CD4-positive, alpha-beta T cell treated with Interleukin-1 beta for 1 hour (primary cell): Measurements from ENCODE around the gene CGB5.
"Not testable (repeated sequence)": the region's sequence is repeated elsewhere in the genome, so short reads cannot be mapped to it uniquely, and the experiment has no call there.

Experiments used
- DNase-seq, 2 donors: peaks; one replicate each; pipeline ENCODE4 v3.0.0-alpha.2; 2020 to 2022

The CGB5 gene

GRCh38 chr19:49022116-49022515 lies 21.5 kb upstream of the CGB5 start:
- DNase-seq: no peak

- DNase-seq: not testable (repeated sequence)
Measured at GRCh38 chr19:49024233-49024632, 19.4 kb upstream of the CGB5 start, which contains the start of gene CGB3. Gene CGB3 (minus strand): TSS chr19:49024333. CDS start chr19:49023971, 362 bp downstream.

- DNase-seq: not testable (repeated sequence)
Measured at GRCh38 chr19:49025088-49025487, 18.6 kb upstream of the CGB5 start.

GRCh38 chr19:49025599-49025998 lies 18.0 kb upstream of the CGB5 start:
- not testable (repeated sequence) for DNase-seq

- DNase-seq: not testable (repeated sequence)
Measured at GRCh38 chr19:49028686-49029085, 15.0 kb upstream of the CGB5 start.

GRCh38 chr19:49029749-49030148 lies 13.9 kb upstream of the CGB5 start:
- not testable (repeated sequence) for DNase-seq

GRCh38 chr19:49030323-49030722 lies 13.3 kb upstream of the CGB5 start:
- DNase-seq: not testable (repeated sequence)

GRCh38 chr19:49031642-49032301 lies 11.9 kb upstream of the CGB5 start, which contains the start of gene CGB2:
Gene CGB2 (plus strand): TSS chr19:49031890. CDS start chr19:49032096, 206 bp downstream.
- DNase-seq: peak; percentile 54 to 64

GRCh38 chr19:49036815-49037214 lies 6.8 kb upstream of the CGB5 start, which contains the start of gene CGB1:
Gene CGB1 (minus strand): TSS chr19:49036895. CDS start chr19:49036711, 184 bp downstream.
- peak in 1 of 2 donors; percentile 26 for DNase-seq

GRCh38 chr19:49038111-49038510 lies 5.5 kb upstream of the CGB5 start:
- not testable (repeated sequence) for DNase-seq

GRCh38 chr19:49038557-49039276 lies 4.9 kb upstream of the CGB5 start:
- not testable (repeated sequence) for DNase-seq

GRCh38 chr19:49039736-49040135 lies 3.9 kb upstream of the CGB5 start:
- not testable (repeated sequence) for DNase-seq

GRCh38 chr19:49042177-49042576 lies 1.5 kb upstream of the CGB5 start:
- no peak for DNase-seq

GRCh38 chr19:49042666-49043065 lies 982 bp upstream of the CGB5 start:
- not testable (repeated sequence) for DNase-seq

GRCh38 chr19:49049011-49049410 lies 5.4 kb downstream of the CGB5 start, which contains the start of gene CGB8:
Gene CGB8 (minus strand): TSS chr19:49049111. CDS start chr19:49048739, 372 bp downstream.
- not testable (repeated sequence) for DNase-seq

GRCh38 chr19:49049834-49050233 lies 6.2 kb downstream of the CGB5 start:
- DNase-seq: not testable (repeated sequence)

- not testable (repeated sequence) for DNase-seq
Measured at GRCh38 chr19:49050376-49051033, 6.9 kb downstream of the CGB5 start.

- DNase-seq: peak; percentile 34 to 45
Measured at GRCh38 chr19:49056101-49056901, 12.7 kb downstream of the CGB5 start.

- not testable (repeated sequence) for DNase-seq
Measured at GRCh38 chr19:49056902-49057596, 13.4 kb downstream of the CGB5 start.

- DNase-seq: peak; percentile 30 to 32
Measured at GRCh38 chr19:49057636-49058234, 14.1 kb downstream of the CGB5 start, which contains the start of gene CGB7. Gene CGB7 (minus strand): TSS chr19:49057749. CDS start chr19:49055375, 2,374 bp downstream.

- peak in 1 of 2 donors; percentile 12 for DNase-seq
Measured at GRCh38 chr19:49058562-49058961, 14.9 kb downstream of the CGB5 start.
